Measurements from ENCODE around the gene ANKRD55.
"Not testable (repeated sequence)": the region's sequence is repeated elsewhere in the genome, so short reads cannot be mapped to it uniquely, and the experiment has no call there.

Gene ANKRD55

DNA sequence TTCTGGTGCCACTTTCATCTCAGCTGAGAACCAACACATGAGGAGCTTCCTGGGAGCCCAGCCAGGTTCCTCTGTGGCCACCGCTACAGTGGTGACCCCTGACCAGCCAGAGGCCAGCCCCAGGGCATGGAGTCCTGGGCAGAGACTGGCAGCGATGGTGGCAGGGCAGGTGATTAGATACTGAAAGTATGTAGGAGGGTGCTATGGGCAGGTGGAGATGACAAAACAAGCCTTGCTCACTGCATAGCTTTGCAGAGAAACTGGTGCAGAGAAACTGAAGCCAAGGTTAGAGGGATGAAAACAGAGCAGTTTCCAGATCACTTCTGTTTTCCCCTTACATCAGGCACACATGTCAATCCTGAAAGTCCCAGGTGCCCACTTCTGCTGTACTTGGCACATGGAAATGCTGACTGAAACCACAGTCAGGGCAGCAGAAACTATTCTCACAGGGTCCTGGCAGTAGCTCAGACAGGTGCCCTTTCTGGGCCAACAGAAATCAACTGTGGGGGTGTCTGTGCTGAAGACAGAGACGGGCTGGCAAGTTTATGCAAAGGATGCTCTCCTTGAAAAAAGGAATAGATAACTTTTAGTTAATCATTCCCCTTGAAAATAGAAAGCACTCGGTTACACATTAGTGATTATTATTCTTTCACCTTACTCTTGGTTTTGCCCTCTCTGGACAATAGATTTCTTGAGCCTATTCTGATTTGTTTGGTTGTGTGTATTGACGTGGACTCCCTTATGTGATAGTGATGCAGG lies 90.3 kb downstream of the ANKRD55 start:
- DNase-seq: no peak

GRCh38 chr5:56142233-56142613 lies 90.9 kb downstream of the ANKRD55 start:
- DNase-seq: no peak

DNA sequence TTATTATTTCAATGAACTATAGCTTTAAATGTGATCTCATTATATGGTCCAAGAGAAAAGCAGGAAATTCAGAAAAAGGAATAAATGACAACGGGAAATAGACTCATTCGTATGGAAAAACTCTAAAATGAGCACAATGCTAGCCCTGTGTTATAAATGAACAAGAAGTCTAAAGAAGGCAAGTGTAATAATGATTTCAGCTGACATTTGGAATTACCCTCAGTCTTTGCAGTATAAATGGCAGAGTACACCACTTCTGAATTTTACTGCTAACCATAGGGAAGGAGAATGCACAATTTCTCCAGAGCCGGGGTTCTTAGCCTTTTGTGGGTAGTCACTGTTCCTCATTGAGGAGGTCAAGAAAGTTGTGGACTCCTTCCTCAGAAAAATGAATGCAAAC lies 93.1 kb downstream of the ANKRD55 start:
- no peak for DNase-seq

GRCh38 chr5:56130664-56131063 lies 102.5 kb downstream of the ANKRD55 start:
- no peak for DNase-seq

- DNase-seq: no peak
These were observed 103.8 kb downstream of the ANKRD55 start for GRCh38 chr5:56129288-56129687.

- no peak for DNase-seq
These were observed 105.0 kb downstream of the ANKRD55 start for GRCh38 chr5:56128113-56128512.

DNA sequence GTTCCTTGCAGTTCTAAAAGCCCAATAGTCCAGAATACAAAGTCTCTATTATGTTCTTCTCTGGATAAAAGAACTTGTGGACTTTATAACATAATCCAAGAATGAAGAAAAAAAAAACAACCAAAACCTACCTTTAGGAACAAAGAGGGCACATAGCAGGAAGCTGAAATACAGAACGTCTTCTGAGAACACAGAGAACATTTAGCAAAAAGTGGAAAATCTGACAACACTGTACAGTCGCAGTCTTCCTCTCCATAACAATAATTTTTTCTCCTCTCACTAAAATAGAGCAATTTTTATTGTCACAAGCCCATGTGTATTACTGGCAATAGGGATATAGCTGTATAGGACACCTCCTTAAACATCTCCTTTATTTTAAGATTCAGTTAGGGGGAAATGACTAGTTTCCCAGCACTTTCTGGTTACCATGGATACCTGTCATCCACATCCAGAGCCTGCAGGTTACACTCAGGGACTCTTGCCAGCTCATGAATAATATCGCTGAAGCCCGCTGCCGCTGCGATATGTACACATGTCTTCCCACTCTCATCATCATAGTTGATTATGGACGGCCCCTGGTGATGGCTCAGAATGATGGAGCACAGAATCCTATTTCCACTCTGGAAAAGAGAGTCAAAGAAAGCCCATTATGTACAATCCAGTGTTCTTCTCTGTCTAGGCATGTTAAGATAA lies 106.5 kb downstream of the ANKRD55 start:
- DNase-seq: peak; percentile 9

GRCh38 chr5:56123531-56124243 lies 109.4 kb downstream of the ANKRD55 start:
- no peak for DNase-seq

- not testable (repeated sequence) for DNase-seq
These were observed 110.7 kb downstream of the ANKRD55 start for GRCh38 chr5:56122360-56122985.

DNA sequence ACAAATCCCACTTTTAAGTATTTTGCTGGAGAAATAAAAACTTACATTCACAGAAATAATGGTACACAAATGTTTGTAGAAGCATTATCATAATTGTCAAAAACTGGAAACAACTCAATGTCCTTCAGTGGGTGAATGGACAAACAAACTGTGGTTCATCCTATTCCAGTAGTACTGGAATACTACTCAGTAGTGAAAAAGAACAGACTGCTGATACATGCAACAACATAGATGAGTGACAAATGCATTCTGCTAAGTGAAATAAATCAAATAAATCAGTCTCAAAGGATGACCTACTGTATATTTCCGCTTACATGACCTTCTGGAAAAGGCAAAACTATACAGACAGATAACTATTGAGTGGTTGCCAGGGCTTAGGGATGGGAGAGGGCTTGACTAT lies 114.1 kb downstream of the ANKRD55 start:
- DNase-seq: no peak

DNA sequence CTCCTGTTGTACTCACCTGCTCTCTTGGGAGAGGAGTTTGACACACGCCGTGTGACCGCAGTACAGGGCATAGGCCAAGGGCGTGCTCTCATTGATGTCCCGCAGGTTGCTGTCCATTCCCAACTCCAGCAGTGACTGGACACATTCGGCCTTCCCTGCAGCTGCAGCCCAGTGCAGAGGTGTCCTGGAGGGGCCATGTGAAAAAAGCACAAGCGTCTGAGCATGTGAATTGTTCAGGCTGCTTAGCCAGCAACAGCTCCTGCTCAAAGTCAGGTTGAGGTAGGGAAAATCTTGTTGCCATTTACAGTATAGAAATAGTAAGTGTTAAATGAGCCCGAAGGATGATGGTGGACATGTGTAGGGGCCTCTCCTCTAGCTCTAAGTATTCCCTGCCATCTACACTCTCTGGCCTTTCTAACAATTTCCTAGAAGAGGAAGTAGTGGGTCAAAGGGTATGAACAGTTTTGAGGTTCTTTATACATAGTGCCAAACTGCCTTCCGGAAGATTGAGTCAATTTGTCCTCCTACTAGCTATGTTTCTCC lies 116.5 kb downstream of the ANKRD55 start:
- no peak for DNase-seq

DNA sequence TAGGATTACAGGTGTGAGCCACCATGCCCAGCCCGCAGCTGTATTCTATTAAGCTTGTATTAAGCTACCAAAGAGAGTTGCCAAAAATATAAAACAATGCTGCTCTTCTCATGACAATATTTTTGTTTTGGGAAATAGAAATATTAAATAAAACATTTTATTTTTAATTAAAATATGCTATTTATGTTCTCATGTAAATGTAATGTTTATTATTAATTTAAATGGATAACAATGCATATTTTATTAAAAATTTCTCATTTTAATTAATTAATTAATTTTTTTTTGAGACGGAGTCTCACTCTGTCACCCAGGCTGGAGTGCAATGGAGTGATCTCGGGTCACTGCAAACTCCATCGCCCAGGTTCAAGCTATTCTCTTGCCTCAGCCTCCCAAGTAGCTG lies 117.5 kb downstream of the ANKRD55 start:
- DNase-seq: no peak

GRCh38 chr5:56112526-56113121 lies 120.5 kb downstream of the ANKRD55 start:
- no peak for DNase-seq

DNA sequence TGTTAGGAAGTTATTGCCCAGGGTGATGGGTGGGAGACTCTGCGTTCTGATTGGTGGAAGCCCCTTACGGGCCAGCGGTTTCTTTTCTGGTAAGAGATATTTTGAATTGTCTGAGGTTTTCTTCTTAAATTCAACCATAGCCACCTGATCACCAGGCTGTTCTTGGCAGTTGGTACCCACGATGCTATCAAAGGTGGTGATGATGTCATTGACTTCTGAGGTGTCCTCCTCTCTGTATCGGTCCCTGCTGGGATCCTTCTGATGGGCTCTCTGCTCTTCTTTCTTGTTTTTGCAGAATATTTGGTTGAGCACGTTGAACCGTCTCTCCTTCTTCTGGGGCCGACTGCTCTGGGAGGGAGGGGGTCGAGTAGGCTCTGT lies 121.7 kb downstream of the ANKRD55 start:
- no peak for DNase-seq

DNA sequence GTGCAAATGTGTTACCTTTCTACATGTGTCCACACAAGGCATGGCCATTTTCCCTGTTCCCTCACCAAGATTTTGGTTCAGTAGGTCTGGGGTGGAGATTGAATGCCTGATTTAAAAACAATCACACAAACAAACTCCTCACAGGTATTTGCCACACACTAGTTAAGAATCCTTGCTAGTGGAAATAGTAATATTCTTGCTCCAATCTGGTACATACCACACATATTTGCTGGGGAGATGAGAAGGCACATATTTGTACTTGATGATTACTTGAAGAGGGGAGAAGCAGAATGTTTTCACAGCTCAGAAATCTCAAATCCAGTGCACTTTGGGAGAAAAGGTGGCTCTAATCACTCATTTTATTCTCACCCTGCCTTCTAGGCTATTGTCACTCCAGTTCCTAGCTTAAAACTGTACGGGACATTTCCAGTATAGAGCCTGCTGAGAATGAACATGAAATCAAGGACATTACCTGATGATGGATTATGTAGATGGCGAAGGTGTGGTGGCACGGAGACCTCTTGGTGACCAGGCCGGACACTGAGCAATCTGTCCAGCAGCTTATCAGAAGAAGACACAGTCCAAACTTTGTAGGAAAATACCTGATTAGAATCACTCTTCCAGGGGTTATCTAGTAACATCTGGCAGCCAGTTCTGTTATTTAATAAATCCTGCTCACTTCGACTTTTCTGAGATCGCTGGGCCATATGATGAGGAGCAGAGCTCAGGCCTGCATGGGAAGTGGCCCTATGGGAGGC lies 122.3 kb downstream of the ANKRD55 start:
- DNase-seq: no peak

DNA sequence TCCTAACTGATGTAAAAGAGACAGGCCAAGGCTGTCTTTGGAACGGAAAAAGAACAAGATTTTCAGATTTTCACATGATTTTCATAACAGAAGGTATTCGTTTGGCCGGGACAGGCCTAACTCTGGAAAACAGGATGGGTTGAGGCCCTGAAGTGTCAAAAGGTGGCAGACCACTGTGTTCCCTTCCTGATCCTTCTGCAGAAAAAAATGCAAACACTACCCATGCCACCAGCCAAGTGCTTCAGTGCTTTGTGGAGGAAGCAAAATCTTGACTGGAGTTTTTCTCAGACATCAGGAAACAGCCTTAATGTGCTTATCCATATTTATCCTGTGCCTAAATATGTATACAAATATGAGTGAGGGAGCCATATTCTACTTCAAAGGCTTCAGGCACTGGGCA lies 124.9 kb downstream of the ANKRD55 start:
- no peak for DNase-seq

DNA sequence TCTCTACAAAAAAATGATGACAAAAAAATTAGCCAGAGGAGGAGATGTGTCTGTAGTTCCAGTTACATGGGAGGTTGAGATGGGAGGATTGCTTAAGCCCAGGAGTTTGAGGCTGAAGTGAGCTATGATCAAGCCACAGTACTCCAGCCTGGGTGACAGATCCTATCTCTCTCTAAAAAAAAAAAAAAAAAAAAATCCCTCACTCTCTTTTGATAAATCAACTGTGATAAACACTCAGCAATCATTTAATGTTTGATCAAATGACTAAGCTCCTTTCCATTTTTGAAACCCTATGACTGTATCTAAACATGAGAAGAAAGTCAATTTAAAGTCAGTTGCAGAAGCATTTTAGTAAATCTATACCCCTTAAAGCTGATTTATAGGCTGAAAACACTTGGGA lies 126.3 kb downstream of the ANKRD55 start:
- DNase-seq: no peak

DNA sequence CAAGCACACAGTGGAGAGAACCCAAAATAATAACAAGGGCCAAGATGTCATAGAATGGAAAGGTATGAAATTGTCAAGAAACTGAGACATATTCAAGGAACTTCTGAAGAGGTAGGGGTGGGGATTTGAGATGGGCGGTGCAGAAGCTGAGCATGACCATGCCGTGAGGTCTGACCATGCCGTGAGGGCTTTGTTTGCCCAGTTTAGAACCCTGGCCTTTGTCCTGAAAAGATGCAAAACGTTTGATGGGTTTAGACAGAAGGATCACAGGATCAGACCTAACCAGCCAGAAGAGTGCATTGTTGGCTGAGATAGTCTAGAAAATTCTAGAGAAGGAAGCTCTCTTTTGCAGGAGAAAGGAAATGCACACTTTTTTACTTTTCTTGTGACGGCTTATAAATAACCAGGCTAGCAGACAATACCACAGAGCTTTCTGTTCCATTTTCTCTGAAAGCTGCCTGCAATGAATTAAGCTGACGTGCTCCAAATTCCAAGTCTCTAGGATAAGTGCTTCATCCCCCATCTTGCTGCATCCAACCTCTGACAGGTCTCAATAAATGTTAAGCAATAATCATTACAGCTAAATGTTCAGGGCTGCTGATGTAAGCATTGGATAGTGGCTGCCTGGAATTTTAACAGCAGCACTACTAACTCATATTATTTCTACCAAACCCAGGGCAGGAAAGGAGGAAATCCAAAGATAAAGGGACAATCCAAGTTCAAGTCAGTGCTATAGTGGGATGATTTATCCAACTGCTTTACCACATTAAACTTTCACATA lies 127.4 kb downstream of the ANKRD55 start:
- DNase-seq: no peak

DNA sequence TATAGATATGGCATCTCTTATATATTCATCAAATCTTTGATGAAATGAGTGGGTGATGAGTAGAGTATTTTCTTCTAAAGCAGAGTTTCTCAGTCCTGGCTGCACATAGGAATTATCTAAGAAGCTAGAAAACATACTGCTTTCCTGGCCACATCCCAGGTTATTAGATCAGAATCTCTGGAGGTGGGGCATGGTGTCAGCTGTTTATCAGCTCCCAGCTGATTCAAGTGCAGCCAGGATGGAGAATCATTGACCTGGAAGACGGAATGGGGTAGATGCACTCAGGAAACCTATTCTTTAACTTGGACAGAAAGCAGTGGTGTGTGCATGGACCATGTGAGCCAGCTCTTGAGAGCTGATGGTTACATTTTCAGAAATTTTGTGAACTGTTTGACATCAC lies 130.2 kb downstream of the ANKRD55 start:
- DNase-seq: no peak

GRCh38 chr5:56102207-56102606 lies 130.9 kb downstream of the ANKRD55 start:
- DNase-seq: not testable (repeated sequence)

DNA sequence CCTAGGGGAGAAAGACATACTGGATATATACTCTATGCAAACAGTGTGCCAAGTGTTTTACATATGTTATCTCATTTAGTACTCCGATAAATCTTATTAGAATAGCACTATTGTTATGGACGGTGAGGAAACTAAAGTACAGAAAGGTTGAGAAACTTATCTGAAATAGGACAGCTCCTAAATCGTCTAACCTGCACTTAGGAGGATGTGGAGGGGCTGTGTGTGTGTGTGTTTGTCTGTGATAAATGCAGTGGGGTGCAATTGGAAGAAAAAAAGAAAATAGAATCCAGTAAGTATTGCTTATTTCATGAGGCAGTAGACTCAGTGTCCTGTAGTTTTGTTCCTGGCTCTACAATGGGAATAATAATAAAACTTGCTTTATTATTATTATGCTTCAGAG lies 131.9 kb downstream of the ANKRD55 start:
- no peak for DNase-seq

All from NCI-H1092 treated with DMSO at 0.1 percent for 48 hours (cell line).